Heart left ventricle (tissue), 13 donors: ENCODE measurements around the gene TRIP11.

Experiments used
- CTCF ChIP-seq, 12 donors: fragments of 200-600 bp; sonication (generic) in 4 of 12; IDR thresholded peaks; one replicate each; pipeline versions ENCODE4 v1.5.0 to v1.8.0; 2018 to 2022; ENCODE audit warnings: antibody characterized with exemption in 12 of 12, mild to moderate bottlenecking in 5 of 12
- POLR2A ChIP-seq, 2 donors: fragments of 450-650 bp; IDR thresholded peaks; one replicate each; pipeline ENCODE4 v1.6.1; 2017; ENCODE audit warnings: antibody characterized with exemption in 2 of 2, mild to moderate bottlenecking in 2 of 2, moderate library complexity in 2 of 2
- donor health status: ischemic (EF 13 %, LVEDD 7.1; RV severe dilation, severe dysfunction).
- donor health status: DM: no; HTN: yes; CAD: no.
- donor health status: DM: no; HTN: no; CAD: no.
- donor health status: ischemic (EF 25% LVEDD 6.9; RV normal size, moderate dysfunction).
- donor health status: ischemic (EF 25% LVEDD 5.7; RV mildly dilated, moderate dysfunction).
- donor health status: ischemic (EF 35%, LVEDD 5.7; RV mildly dilated, moderate dysfunction).
- donor health status: nonischemic (EF 11% LVEDD 7.7; RV severe dilation, severe dysfunction).
- donor health status: DM: yes; HTN: yes; CAD: no.
- donor health status: PGD.
- donor health status: ischemic (EF 29% LVEDD 5.4; RV normal size, mild dysfunction).
- donor health status: nonischemic (EF 23%, LVEDD 6.1; RV moderate dilation, normal function).

DNA sequence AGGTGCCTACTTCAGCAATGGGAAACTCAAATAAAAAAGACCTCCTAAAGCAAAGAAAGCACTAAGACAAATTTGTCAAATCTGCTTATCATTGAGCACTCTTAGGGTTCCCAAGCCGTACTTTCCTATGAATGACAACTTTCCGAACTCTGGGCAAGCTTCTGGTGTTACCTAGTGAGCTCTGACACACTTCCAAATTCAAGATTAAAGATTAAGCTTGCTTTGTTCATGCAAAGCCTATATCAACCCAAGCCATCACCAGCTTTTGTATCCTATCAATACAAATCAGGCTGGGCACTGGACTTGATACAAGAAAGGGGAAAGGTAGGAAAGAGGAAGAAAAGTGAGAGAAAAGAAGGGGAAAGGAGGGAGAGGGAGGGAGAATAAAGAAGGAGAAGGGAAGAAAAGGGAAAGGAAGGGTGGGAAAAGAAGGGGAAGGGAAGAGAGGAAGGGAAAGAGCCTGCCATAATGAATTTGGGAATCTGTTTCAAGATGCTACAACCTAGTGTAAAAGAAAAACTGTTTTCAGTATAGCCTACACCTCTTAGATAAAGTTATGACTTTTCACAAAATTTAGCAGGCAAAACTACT is 68.6 kb downstream of the TRIP11 start:
- TF ChIP-seq POLR2A (IDR thresholded peaks at IDR 0.05) (no peak), CTCF (IDR thresholded peaks at IDR 0.05) (no peak)
